DOHH2 (cell line): ENCODE measurements around the gene ABCD2.
"Not testable (repeated sequence)": the region's sequence is repeated elsewhere in the genome, so short reads cannot be mapped to it uniquely, and the experiment has no call there.

Experiments
- H3F3A ChIP-seq: fragments of 200-600 bp; sonication (generic), shearing (Covaris generic); 2 replicates; pipeline ENCODE4 v1.6.0; 2016; ENCODE audit warnings: antibody characterized with exemption, mild to moderate bottlenecking; ENCODE audit not compliant: control insufficient read depth, insufficient read depth
- H3K27ac ChIP-seq: fragments of 200-600 bp; sonication (generic); 2 replicates; pipeline ENCODE4 v1.5.1; 2014; ENCODE audit warnings: low read depth, mild to moderate bottlenecking, low read length, moderate library complexity
- H3K27me3 ChIP-seq: fragments of 200-600 bp; sonication (generic); 2 replicates; pipeline ENCODE4 v1.6.1; 2014; ENCODE audit warnings: mild to moderate bottlenecking, low read length, mixed read lengths; ENCODE audit not compliant: control insufficient read depth
- H3K36me3 ChIP-seq: fragments of 200-600 bp; sonication (generic); 2 replicates; pipeline ENCODE4 v1.6.1; 2014; ENCODE audit warnings: mild to moderate bottlenecking, low read length, moderate library complexity, mixed read lengths; ENCODE audit not compliant: control insufficient read depth
- H3K4me1 ChIP-seq: fragments of 200-600 bp; sonication (generic); 2 replicates; pipeline ENCODE4 v1.6.1; 2014; ENCODE audit warnings: mild to moderate bottlenecking, low read length, mixed read lengths; ENCODE audit not compliant: control insufficient read depth
- H3K4me2 ChIP-seq: fragments of 200-600 bp; sonication (generic); 2 replicates; pipeline ENCODE4 v1.6.0; 2014; ENCODE audit warnings: mild to moderate bottlenecking, low read length, moderate library complexity
- H3K4me3 ChIP-seq: fragments of 200-600 bp; sonication (generic); 2 replicates; pipeline ENCODE4 v1.5.1; 2014; ENCODE audit warnings: mild to moderate bottlenecking, low read length, mixed read lengths
- H3K79me2 ChIP-seq: fragments of 200-600 bp; sonication (generic); 2 replicates; pipeline ENCODE4 v1.6.1; 2014; ENCODE audit warnings: mild to moderate bottlenecking, low read length, mixed read lengths; ENCODE audit not compliant: control insufficient read depth
- H3K9me2 ChIP-seq: fragments of 200-600 bp; sonication (generic); replicated peaks from 2 replicates; pipeline ENCODE4 v1.6.1; 2014; ENCODE audit warnings: mild to moderate bottlenecking, low read length, mixed read lengths; ENCODE audit not compliant: control insufficient read depth
- H3K9me3 ChIP-seq: fragments of 200-600 bp; sonication (generic); 2 replicates; pipeline ENCODE4 v1.6.1; 2014; ENCODE audit warnings: antibody characterized with exemption, low read length, mixed read lengths; ENCODE audit not compliant: control insufficient read depth, insufficient read depth
- H4K20me1 ChIP-seq: fragments of 200-600 bp; sonication (generic); 2 replicates; pipeline ENCODE4 v1.6.0; 2014; ENCODE audit warnings: low read depth, mild to moderate bottlenecking, antibody characterized with exemption, low read length, moderate library complexity; ENCODE audit not compliant: control insufficient read depth, insufficient read depth
- EZH2phosphoT487 ChIP-seq: fragments of 200-600 bp; sonication (generic); IDR thresholded peaks from 2 replicates; pipeline ENCODE4 v1.6.1; 2017; ENCODE audit warnings: borderline replicate concordance, mild to moderate bottlenecking, antibody characterized with exemption, low read length, moderate library complexity, mixed read lengths
- TF ChIP-seq, protein P1 (sequence below): fragments of 200-600 bp; sonication (generic); IDR thresholded peaks from one replicate; pipeline ENCODE4 v1.5.1; 2014; ENCODE audit warnings: antibody characterized with exemption, mild to moderate bottlenecking, low read depth, low read length; ENCODE audit not compliant: poor library complexity, severe bottlenecking

ABCD2 gene

DNA sequence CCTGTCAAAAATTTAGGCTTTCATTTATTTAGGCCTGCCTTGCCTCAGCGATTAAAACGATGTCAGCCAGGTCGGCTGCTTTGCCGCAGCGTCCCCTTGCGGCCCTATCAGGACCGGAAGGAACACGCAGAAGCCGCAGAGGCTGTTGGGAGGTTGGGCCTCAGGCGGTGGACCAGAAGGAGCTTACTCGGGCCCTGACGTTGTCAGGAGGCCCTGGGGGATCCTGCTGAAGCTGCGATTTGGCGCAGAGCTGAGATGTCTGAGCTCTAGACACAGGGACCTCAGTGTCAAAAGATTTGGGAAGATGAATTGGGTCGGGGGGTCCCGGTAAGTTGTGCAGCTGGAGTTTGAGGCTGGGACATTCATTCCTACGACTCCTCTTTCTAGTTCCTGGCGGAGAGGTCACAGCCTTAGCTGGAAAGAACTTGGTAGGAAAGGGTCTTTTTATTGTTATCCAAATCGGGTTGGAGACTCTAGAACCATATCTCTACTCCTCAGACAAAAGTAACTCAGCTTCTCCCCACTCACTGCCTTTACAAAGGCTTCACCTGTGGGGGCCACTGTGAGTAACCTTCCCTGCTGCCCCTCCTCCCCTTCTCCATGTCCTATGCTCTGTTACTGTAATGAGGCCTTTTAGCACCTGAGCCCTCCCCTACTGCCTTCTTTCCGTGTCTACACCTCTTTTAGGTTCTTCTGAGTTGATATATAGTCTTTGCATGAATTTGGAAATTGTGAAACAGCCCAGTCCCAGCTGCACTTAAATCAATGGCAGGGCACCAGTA is 6.6 kb upstream of the ABCD2 start:
- Histone ChIP-seq H3K27me3 (no peaks in the 10 kb centered on the region), H3K36me3 (no peaks in the 10 kb centered on the region), H3K79me2 (no peaks in the 10 kb centered on the region), H3K27ac (no peak overlapping the region), H3K4me1 (peaks cover 8% of the 10 kb centered on the region), H3K9me2 (no peaks in the 10 kb centered on the region), H4K20me1 (no peaks in the 10 kb centered on the region), H3F3A (no peaks in the 10 kb centered on the region), H3K4me3 (no peak overlapping the region), H3K9me3 (no peaks in the 10 kb centered on the region), H3K4me2 (no peak overlapping the region)
- no peak for TF ChIP-seq EZH2phosphoT487
- TF ChIP-seq, protein P1, sequence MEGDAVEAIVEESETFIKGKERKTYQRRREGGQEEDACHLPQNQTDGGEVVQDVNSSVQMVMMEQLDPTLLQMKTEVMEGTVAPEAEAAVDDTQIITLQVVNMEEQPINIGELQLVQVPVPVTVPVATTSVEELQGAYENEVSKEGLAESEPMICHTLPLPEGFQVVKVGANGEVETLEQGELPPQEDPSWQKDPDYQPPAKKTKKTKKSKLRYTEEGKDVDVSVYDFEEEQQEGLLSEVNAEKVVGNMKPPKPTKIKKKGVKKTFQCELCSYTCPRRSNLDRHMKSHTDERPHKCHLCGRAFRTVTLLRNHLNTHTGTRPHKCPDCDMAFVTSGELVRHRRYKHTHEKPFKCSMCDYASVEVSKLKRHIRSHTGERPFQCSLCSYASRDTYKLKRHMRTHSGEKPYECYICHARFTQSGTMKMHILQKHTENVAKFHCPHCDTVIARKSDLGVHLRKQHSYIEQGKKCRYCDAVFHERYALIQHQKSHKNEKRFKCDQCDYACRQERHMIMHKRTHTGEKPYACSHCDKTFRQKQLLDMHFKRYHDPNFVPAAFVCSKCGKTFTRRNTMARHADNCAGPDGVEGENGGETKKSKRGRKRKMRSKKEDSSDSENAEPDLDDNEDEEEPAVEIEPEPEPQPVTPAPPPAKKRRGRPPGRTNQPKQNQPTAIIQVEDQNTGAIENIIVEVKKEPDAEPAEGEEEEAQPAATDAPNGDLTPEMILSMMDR = no peak

DNA sequence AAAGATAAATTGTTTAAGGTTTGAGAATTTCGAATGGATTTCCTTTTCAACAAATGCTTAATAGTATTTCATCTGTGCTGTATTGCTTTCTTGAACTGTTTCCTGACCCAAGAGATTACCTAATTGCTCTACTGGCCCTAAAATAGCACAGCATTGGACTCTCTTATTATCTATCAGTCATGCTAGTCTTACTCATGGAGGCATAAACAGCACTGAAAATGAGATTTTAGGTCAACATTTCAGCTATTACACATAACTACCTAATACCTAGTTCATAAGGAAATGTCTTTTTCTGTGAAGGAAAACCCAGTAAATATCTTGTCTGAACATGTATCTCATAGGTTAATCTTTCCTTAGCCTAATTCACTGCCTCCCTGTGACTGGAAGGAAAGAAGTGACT is 4.3 kb upstream of the ABCD2 start:
- Histone ChIP-seq H3K36me3 (no peaks in the 10 kb centered on the region), H3K27me3 (no peaks in the 10 kb centered on the region; the same call in 1 of the 2 replicates), H3K4me3 (no peak overlapping the region), H3K4me2 (no peak overlapping the region), H3K4me1 (peaks cover 22% of the 10 kb centered on the region), H3F3A (peaks cover 3% of the 10 kb centered on the region; the same call in 1 of the 2 replicates), H3K27ac (no peak overlapping the region), H3K79me2 (no peaks in the 10 kb centered on the region), H4K20me1 (no peaks in the 10 kb centered on the region), H3K9me2 (no peaks in the 10 kb centered on the region), H3K9me3 (no peaks in the 10 kb centered on the region)
- TF ChIP-seq EZH2phosphoT487 = no peak
- TF ChIP-seq, protein P1 = no peak

DNA sequence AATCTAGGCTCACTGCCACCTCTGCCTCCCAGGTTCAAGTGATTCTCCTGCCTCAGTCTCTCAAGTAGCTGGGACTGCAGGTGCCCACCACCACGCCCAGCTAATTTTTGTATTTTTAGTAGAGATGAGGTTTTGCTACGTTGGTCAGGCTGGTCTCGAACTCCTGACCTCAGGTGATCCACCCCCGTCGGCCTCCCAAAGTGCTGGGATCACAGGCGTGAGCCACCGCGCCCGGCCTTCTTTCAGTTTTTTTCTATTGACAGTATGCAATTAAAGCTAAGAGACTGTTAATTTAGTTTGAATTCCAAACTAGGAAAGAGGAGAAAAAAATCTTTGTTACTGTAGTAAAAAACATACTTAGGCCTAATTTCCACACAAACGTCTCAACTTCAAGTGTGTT is 3.6 kb upstream of the ABCD2 start:
- not testable (repeated sequence) for H4K20me1 ChIP-seq, H3K9me2 ChIP-seq, H3K4me3 ChIP-seq, H3K27me3 ChIP-seq, H3K36me3 ChIP-seq, H3K79me2 ChIP-seq, H3F3A ChIP-seq, H3K27ac ChIP-seq, H3K4me2 ChIP-seq, H3K9me3 ChIP-seq
- H3K4me1 ChIP-seq = peaks cover 27% of the 10 kb centered on the region

DNA sequence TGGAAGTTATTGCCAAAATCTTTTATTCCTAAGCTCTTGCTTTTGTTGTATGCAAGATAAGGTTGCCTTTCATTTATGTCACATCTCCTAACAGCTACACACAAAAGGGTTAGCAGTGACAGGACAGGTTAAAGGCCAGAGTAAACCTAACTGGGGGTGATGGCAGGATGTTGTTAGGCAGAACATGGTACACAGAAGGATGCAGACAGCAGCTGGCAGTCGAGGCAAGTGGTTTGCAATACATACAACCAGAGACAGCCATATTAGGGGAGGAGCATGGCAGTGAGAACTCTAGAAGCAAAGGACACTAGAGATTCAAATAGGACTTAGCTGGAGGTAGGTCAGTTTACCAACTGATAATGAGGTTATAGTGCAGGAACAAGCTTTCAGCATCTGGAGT is 2.7 kb upstream of the ABCD2 start:
- no peak overlapping the region for H3K27ac ChIP-seq
- H4K20me1 ChIP-seq = no peaks in the 10 kb centered on the region
- peaks cover 3% of the 10 kb centered on the region for H3F3A ChIP-seq
- H3K4me2 ChIP-seq = no peak overlapping the region
- TF ChIP-seq, protein P1 = no peak
- no peak for TF ChIP-seq EZH2phosphoT487
- H3K9me3 ChIP-seq = no peaks in the 10 kb centered on the region
- H3K4me3 ChIP-seq = no peak overlapping the region
- H3K9me2 ChIP-seq = no peaks in the 10 kb centered on the region
- H3K27me3 ChIP-seq = no peaks in the 10 kb centered on the region; the same call in 1 of the 2 replicates
- H3K36me3 ChIP-seq = no peaks in the 10 kb centered on the region
- peaks cover 33% of the 10 kb centered on the region for H3K4me1 ChIP-seq
- H3K79me2 ChIP-seq = no peaks in the 10 kb centered on the region
